NT2/D1 (cell line): ENCODE data around the gene MRPS6.

ENCODE experiments used
- DNase-seq: peaks from one replicate; pipeline ENCODE4 v3.0.0-alpha.2; 2011; ENCODE audit warnings: low read depth, low spot score
- H3K27me3 ChIP-seq: 2 replicates; pipeline ENCODE4 v1.6.0; 2011; ENCODE audit warnings: mild to moderate bottlenecking; ENCODE audit not compliant: insufficient read length, insufficient read depth
- H3K36me3 ChIP-seq: 2 replicates; pipeline ENCODE4 v1.6.1; 2011; ENCODE audit warnings: mild to moderate bottlenecking, low read length, mixed read lengths; ENCODE audit not compliant: insufficient read depth, insufficient read length
- H3K4me1 ChIP-seq: 2 replicates; pipeline ENCODE4 v1.5.1; 2011; ENCODE audit not compliant: insufficient read depth, insufficient read length
- H3K4me3 ChIP-seq: 2 replicates; pipeline ENCODE4 v1.5.1; 2011; ENCODE audit warnings: low read depth; ENCODE audit not compliant: insufficient read length
- H3K9ac ChIP-seq: 2 replicates; pipeline ENCODE4 v1.6.0; 2011; ENCODE audit warnings: low read depth; ENCODE audit not compliant: insufficient read length
- H3K9me3 ChIP-seq: 2 replicates; pipeline ENCODE4 v1.5.1; 2011; ENCODE audit warnings: mild to moderate bottlenecking, low read length; ENCODE audit not compliant: insufficient read depth
- SUZ12 ChIP-seq: IDR thresholded peaks from 2 replicates; pipeline ENCODE4 v1.6.1; 2011; ENCODE audit not compliant: insufficient read length, insufficient read depth; ENCODE audit errors: extremely low read depth
- YY1 ChIP-seq: IDR thresholded peaks from 2 replicates; pipeline ENCODE4 v1.6.1; 2011; ENCODE audit not compliant: insufficient read length, insufficient read depth
- ZNF274 ChIP-seq: IDR thresholded peaks from 2 replicates; pipeline ENCODE4 v1.6.1; 2011; ENCODE audit warnings: mild to moderate bottlenecking, low read depth, low read length

Gene MRPS6

DNA sequence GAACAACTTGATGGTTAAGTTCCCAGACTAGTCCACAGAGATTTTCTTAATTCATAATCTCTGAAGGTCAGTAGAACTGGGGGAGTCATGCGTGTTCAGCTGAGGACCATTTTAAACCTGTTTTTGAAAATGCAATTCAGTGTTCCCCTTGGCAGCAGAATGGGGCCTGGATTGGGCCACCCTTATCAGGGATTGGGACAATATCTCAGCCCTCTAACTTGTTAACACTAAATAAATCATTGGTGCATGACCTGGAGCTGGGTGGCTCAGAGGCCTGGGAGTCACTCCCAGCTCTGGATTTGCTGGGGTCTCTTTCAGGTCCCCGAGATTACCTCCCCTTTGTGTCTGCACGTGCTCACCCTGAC lies 55.3 kb downstream of the MRPS6 start:
- no peak for DNase-seq
- TF ChIP-seq YY1 (no peak), ZNF274 (no peak), SUZ12 (no peak)
- Histone ChIP-seq H3K9ac (peak overlapping the region; percentile 1), H3K4me1 (peaks cover 3% of the 10 kb centered on the region), H3K9me3 (peaks cover 8% of the 10 kb centered on the region; the same call in 1 of the 2 replicates), H3K4me3 (no peak overlapping the region), H3K36me3 (peaks cover 67% of the 10 kb centered on the region), H3K27me3 (no peaks in the 10 kb centered on the region)

DNA sequence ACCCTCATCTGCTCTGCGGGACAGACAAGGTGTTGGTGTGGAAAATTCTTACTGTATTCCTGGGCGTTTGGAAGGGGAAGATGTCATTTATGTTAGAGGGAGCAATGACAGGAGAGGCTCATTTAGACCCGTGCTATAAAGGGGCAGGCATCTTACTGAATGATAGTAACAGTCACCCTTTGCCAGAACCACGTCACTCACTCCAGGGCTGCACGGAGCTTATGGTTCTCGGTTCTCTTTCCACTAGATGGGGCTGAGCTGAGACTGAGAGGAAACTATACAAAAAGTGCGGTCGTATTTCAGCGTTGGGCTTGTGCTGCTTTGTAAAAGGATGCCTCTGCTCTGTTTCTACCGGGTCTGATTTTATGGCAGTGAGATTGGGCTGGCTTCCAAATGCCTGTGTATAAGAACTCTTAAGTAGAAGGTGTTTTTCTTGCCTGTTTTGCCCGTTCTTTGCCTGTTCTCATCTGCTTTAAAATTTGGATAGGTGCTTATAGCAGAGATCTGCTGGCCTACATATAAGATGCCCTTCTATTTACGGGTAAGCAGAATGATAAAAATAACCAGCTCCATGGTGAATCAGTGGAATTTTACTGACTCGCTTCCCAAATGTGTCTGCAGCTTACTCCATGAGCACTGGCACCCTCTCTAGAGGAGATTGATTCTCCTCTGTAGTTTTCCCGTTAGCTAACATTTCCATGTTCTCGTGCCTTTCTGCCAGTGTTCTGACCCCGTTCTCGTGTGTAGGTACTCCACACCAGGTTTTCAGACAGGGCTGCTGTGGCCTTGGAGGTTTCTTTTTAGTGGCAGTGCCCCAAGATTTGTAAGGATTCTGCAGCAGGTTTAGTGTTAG lies 55.9 kb downstream of the MRPS6 start:
- peaks cover 69% of the 10 kb centered on the region for H3K36me3 ChIP-seq
- peaks cover 4% of the 10 kb centered on the region; the same call in 1 of the 2 replicates for H3K9me3 ChIP-seq
- H3K9ac ChIP-seq = peak overlapping the region; percentile 37

DNA sequence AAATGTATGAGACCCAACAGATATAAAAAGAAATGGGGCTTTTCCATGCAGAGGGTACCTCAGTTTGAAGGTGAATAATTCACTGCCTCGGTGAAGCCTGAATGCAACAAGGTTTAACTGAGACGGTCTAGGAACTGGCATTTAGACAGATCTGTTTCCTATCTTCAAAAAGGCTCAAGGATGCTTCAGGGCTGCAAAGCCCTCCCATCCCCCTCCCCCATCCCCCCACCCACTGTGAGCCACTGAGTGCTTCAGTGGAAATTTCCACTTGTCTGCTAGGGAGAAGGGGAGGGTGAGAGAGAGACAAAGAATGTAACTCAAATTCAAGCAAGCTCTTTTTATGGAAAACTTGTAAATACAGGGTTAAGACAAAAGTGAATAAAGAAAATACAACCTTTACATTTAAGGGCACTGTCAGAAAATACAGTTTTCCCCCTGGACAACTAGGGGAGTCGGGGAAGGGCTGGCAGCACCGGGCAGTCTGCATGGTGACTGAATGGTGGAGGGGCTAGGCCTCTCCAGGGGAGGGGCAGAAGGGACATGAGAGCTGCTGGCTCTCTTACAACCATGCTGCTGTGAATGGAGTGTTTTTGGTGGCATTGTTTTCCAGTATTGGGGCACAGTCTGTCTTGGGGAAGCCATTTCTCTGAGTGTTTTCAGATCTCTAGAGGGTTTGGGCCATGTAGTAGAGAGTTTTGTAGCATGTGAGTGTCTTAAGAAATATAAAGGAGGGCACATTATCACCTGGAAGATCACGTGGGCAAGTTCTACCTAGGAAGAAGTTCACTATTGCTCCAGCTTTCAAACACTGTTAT lies 56.7 kb downstream of the MRPS6 start:
- Histone ChIP-seq H3K9ac (peak overlapping the region; percentile 37), H3K27me3 (no peaks in the 10 kb centered on the region), H3K36me3 (peaks cover 67% of the 10 kb centered on the region), H3K4me1 (peaks cover 3% of the 10 kb centered on the region), H3K4me3 (no peak overlapping the region), H3K9me3 (no peaks in the 10 kb centered on the region; the same call in 1 of the 2 replicates)
- peak; percentile 43 for DNase-seq
- TF ChIP-seq SUZ12 = no peak
- no peak for TF ChIP-seq ZNF274
- TF ChIP-seq YY1 = no peak

More for the DNA sequence above, 55.9 kb downstream of the MRPS6 start:
- Histone ChIP-seq H3K4me1 (peaks cover 3% of the 10 kb centered on the region), H3K4me3 (no peak overlapping the region), H3K27me3 (no peaks in the 10 kb centered on the region)
- peak; percentile 46 for DNase-seq
- TF ChIP-seq YY1 = no peak
- TF ChIP-seq ZNF274 = no peak
- TF ChIP-seq SUZ12 = no peak

DNA sequence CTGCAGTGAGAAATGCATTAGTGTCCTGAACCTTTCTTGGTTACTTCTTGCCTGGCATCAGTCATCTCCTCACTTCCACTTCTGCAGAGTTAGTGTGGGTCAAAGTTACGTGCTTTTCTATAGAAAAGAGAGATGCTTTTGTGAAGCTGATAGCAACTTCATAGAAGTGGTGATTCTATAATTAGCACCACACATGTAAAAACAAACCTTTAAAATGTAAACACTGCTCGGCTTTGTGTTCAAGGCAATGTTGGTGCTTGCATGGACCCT lies 57.3 kb downstream of the MRPS6 start:
- H3K27me3 ChIP-seq = no peaks in the 10 kb centered on the region
- peaks cover 3% of the 10 kb centered on the region for H3K4me1 ChIP-seq
- H3K36me3 ChIP-seq = peaks cover 67% of the 10 kb centered on the region
- DNase-seq = no peak
- peak overlapping the region; percentile 21 for H3K9ac ChIP-seq
- H3K9me3 ChIP-seq = peaks cover 5% of the 10 kb centered on the region; the same call in 1 of the 2 replicates
- no peak for TF ChIP-seq ZNF274
- no peak for TF ChIP-seq SUZ12
- no peak for TF ChIP-seq YY1
- no peak overlapping the region for H3K4me3 ChIP-seq

DNA sequence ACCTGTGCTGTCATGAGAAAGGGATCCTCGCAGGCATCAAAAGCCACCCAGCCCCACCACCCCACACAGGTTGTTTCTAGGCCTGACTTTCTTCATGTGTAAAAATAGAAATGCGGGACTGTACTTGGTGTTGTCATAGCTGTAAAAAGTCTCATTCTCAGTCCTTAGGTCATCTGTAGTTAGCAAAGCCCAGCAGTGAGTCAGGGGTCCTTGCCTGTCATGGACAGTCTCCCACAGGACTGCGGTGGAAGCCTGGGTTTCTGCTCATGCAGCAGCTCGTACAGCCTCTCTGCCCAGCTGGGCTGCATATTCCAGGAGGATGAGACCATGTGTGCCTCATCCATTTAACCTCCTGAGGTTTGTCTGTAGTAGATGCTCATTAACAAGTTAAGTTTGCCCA lies 58.2 kb downstream of the MRPS6 start:
- no peak for TF ChIP-seq SUZ12
- TF ChIP-seq ZNF274 = no peak
- TF ChIP-seq YY1 = no peak
- no peak for DNase-seq
- no peaks in the 10 kb centered on the region for H3K27me3 ChIP-seq
- H3K4me3 ChIP-seq = no peak overlapping the region
- peaks cover 61% of the 10 kb centered on the region for H3K36me3 ChIP-seq
- no peaks in the 10 kb centered on the region for H3K4me1 ChIP-seq
- no peak overlapping the region for H3K9ac ChIP-seq
- H3K9me3 ChIP-seq = peaks cover 13% of the 10 kb centered on the region

DNA sequence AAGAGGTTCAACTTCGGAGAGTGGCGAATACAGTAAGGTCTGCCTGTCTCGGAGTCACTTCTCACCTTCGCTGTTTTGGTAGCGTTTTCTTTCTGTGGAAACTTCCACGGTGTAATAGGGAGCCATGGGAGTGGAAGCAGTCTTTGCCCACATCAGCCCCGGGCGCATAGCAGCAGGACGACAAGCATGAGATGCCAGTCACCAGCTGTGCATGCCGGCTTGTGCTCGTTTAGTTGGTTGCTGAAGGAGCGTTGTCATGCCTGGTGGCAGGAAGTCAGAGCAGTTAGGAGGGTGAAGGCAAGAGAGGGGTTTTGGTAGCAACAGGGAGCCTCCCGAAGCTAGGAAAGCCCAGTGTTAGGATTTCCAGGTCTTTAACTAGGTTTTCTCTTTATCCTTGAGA lies 58.8 kb downstream of the MRPS6 start:
- no peak overlapping the region for H3K4me3 ChIP-seq
- no peak overlapping the region for H3K9ac ChIP-seq
- H3K9me3 ChIP-seq = peaks cover 19% of the 10 kb centered on the region
- no peak for DNase-seq
- H3K36me3 ChIP-seq = peaks cover 57% of the 10 kb centered on the region
- no peaks in the 10 kb centered on the region for H3K4me1 ChIP-seq
- no peak for TF ChIP-seq YY1
- TF ChIP-seq ZNF274 = no peak
- TF ChIP-seq SUZ12 = no peak
- H3K27me3 ChIP-seq = no peaks in the 10 kb centered on the region

DNA sequence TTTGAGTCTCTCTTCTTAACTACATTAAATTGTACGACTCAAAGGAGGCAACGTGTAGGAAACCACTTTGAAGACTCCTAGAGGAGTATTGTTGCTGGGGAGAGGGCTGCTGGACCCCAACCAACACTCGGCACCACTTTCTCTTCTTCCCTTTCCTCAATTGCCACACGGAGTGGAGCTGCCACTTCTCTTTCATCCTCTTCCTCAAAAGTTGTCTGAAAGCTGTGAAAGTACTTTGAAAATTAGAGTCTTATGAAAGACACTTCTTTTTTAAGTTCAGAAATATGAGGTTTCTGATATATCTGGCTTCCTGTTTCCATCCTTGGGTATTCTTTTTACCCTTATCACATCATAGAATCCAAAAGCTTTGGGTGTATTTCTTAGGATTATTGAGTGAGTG lies 59.5 kb downstream of the MRPS6 start:
- no peak for TF ChIP-seq ZNF274
- no peak for TF ChIP-seq SUZ12
- TF ChIP-seq YY1 = no peak
- H3K27me3 ChIP-seq = no peaks in the 10 kb centered on the region
- H3K36me3 ChIP-seq = peaks cover 49% of the 10 kb centered on the region
- DNase-seq = no peak
- H3K9ac ChIP-seq = no peak overlapping the region
- H3K9me3 ChIP-seq = peaks cover 25% of the 10 kb centered on the region
- H3K4me1 ChIP-seq = no peaks in the 10 kb centered on the region
- no peak overlapping the region for H3K4me3 ChIP-seq
